Heart right ventricle (tissue), 16 donors: ENCODE measurements around the gene RUNX1. TPM values are rescaled to one million over a fixed set of nuclear protein-coding genes. Genes with fewer than 3 reads are reported as not detected.
A peak's percentile ranks its signal among the peaks of the same experiment; 100 is the strongest.

ENCODE experiments used
- ATAC-seq, 8 donors: fragments of 200-7000 bp; cut with Tn5 transposase; one replicate each; pipeline ENCODE4 v1.9.1; 2020; ENCODE audit warnings: mild to moderate bottlenecking in 8 of 8, moderate library complexity in 8 of 8, moderate number of reproducible peaks in 1 of 8
- DNase-seq, 2 donors: peaks; one replicate each; pipeline ENCODE4 v3.0.0-alpha.2; 2020
- H3K27ac ChIP-seq, 10 donors: fragments of 200-600 bp; sonication (generic) in 2 of 10; one replicate each; pipeline versions ENCODE4 v1.5.0 to v1.8.0; 2020 to 2022; ENCODE audit warnings: mild to moderate bottlenecking in 3 of 10
- H3K27me3 ChIP-seq, 7 donors: fragments of 200-600 bp; one replicate each; pipeline ENCODE4 v1.8.0; 2021 to 2022; ENCODE audit warnings: mild to moderate bottlenecking in 2 of 7
- H3K36me3 ChIP-seq, 9 donors: fragments of 200-600 bp; sonication (generic) in 1 of 9; one replicate each; pipeline versions ENCODE4 v1.5.0 to v1.8.0; 2020 to 2022; ENCODE audit warnings: mild to moderate bottlenecking in 2 of 9
- H3K4me1 ChIP-seq, 9 donors: fragments of 200-600 bp; sonication (generic) in 1 of 9; one replicate each; pipeline versions ENCODE4 v1.5.0 to v1.8.0; 2020 to 2022; ENCODE audit warnings: mild to moderate bottlenecking in 4 of 9
- H3K4me3 ChIP-seq, 10 donors: fragments of 200-600 bp; sonication (generic) in 2 of 10; one replicate each; pipeline versions ENCODE4 v1.5.0 to v1.8.0; 2020 to 2022; ENCODE audit warnings: mild to moderate bottlenecking in 7 of 10, moderate library complexity in 2 of 10
- H3K9me3 ChIP-seq, 11 donors: fragments of 200-600 bp in 10 of 11; sonication (generic) in 2 of 11; one replicate each; pipeline versions ENCODE4 v1.5.0 to v1.8.0; 2013 to 2022; ENCODE audit warnings: mild to moderate bottlenecking in 2 of 11, control low read depth in 1 of 11, moderate library complexity in 1 of 11
- WGBS, 2 donors: extraction: QIAGEN DNeasy Blood & Tissue Kit; methylation state at CpG; one replicate each; pipeline ENCODE4 v1.1.7; 2013; ENCODE audit warnings: inconsistent platforms in 1 of 2; 5-methylcytosine and 5-hydroxymethylcytosine counted together
- intact Hi-C, 10 donors: fragments of 100-400 bp; cut with DNase I; formaldehyde crosslinking; loops; one replicate each; pipeline versions ENCODE4 v1.11.1 to v1.14.2; 2022
- polyA plus RNA-seq, 2 donors: library from polyadenylated mRNA; stranded (reverse); fragments of 200-250 nt; gene quantifications; one replicate each; pipeline ENCODE4 v1.2.3, GENCODE V29; 2013
- total RNA-seq, 10 donors: library from RNA; stranded (reverse); fragmentation: NEBNext Ultra II Directional in 3 of 10; extraction: Animal tissue kit (Norgen Biotek cat#: 25700) in 3 of 10; gene quantifications; one replicate each; pipeline versions ENCODE4 v1.2.1 to v1.2.4, GENCODE V29; 2021 to 2023
- TF ChIP-seq, protein P1 (sequence below), 9 donors: fragments of 200-600 bp; sonication (generic) in 2 of 9; IDR thresholded peaks; one replicate each; pipeline versions ENCODE4 v1.5.0 to v1.8.0; 2021 to 2022; ENCODE audit warnings: antibody characterized with exemption in 9 of 9, mild to moderate bottlenecking in 5 of 9, moderate library complexity in 1 of 9
- donor health status: Arrhythmogenic right ventricular cardiomyopathy.
- donor health status: ischemic (EF 13 %, LVEDD 7.1; RV severe dilation, severe dysfunction).
- donor health status: healthy with polysubstance abuse.
- donor health status: DM: no; HTN: yes; CAD: no.
- donor health status: DM: no; HTN: no; CAD: no.
- donor health status: ischemic (EF 25% LVEDD 6.9; RV normal size, moderate dysfunction).
- donor health status: ischemic (EF 25% LVEDD 5.7; RV mildly dilated, moderate dysfunction).
- donor health status: healthy.
- donor health status: DM: yes; HTN: yes; CAD: no.
- donor health status: Ischemic cardiomyopathy.
- donor health status: ischemic (EF 35%, LVEDD 5.7; RV mildly dilated, moderate dysfunction).
- donor health status: nonischemic (EF 11% LVEDD 7.7; RV severe dilation, severe dysfunction).
- donor health status: DM: yes; HTN: yes; CAD: no.
- donor health status: PGD.
- donor health status: ischemic (EF 29% LVEDD 5.4; RV normal size, mild dysfunction).
- donor health status: nonischemic (EF 23%, LVEDD 6.1; RV moderate dilation, normal function).

RUNX1 gene
- total and polyA plus RNA-seq, 12 donors = 0.88 to 29.3 (median 3.5) TPM

GRCh38 chr21:34768326-34768725 lies 280.8 kb downstream of the RUNX1 start:
- Histone ChIP-seq H3K4me1 (no peaks in the 10 kb centered on the region), H3K4me3 (no peak overlapping the region), H3K36me3 (no peaks in the 10 kb centered on the region), H3K27me3 (no peaks in the 10 kb centered on the region), H3K9me3 (peaks cover 0 to 8% (median 0%) of the 10 kb centered on the region in 11 donors), H3K27ac (no peak overlapping the region)
- WGBS, 2 donors = 93 to 96% methylated on average over 3 of the region's 3 CpGs
- TF ChIP-seq, protein P1, sequence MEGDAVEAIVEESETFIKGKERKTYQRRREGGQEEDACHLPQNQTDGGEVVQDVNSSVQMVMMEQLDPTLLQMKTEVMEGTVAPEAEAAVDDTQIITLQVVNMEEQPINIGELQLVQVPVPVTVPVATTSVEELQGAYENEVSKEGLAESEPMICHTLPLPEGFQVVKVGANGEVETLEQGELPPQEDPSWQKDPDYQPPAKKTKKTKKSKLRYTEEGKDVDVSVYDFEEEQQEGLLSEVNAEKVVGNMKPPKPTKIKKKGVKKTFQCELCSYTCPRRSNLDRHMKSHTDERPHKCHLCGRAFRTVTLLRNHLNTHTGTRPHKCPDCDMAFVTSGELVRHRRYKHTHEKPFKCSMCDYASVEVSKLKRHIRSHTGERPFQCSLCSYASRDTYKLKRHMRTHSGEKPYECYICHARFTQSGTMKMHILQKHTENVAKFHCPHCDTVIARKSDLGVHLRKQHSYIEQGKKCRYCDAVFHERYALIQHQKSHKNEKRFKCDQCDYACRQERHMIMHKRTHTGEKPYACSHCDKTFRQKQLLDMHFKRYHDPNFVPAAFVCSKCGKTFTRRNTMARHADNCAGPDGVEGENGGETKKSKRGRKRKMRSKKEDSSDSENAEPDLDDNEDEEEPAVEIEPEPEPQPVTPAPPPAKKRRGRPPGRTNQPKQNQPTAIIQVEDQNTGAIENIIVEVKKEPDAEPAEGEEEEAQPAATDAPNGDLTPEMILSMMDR (IDR thresholded peaks at IDR 0.05) = no peak
- ATAC-seq (no peak), DNase-seq (no peak)
- intact Hi-C loops = no loop called here

DNA sequence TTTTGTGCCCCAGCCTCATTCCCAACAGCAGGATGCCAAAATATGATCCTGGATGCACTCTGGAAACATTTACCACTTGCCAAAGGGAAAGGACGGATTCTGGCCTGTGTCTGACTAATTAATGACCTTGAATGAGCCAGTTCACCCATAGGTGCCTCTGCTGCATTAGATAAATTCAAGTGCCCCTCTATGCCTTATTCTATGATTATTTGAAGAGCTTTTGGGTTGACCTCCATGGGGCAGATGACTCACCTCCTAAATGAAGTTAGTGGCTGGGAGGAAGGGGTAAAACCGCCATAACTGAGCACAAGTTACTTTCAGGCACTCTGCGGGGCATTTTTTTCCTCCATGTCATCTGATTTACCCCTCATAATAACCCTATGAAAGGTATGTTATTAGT lies 282.2 kb downstream of the RUNX1 start:
- TF ChIP-seq, protein P1 (IDR thresholded peaks at IDR 0.05) = no peak
- Histone ChIP-seq H3K27ac (no peak overlapping the region), H3K9me3 (peaks cover 0 to 8% (median 0%) of the 10 kb centered on the region in 11 donors), H3K27me3 (no peaks in the 10 kb centered on the region), H3K36me3 (no peaks in the 10 kb centered on the region), H3K4me1 (no peaks in the 10 kb centered on the region), H3K4me3 (no peak overlapping the region)
- WGBS, 2 donors = 73 to 80% methylated on average over 3 of the region's 3 CpGs
- no peak for DNase-seq
- intact Hi-C loops = no loop called here
- peak in 1 of 8 donors; percentile 35 for ATAC-seq

- H3K9me3 ChIP-seq = peaks cover 0 to 8% (median 0%) of the 10 kb centered on the region in 11 donors
- no peak for ATAC-seq
- peaks cover 0 to 5% (median 0%) of the 10 kb centered on the region in 7 donors for H3K27me3 ChIP-seq
- intact Hi-C loops = no loop called here
- TF ChIP-seq, protein P1 (IDR thresholded peaks at IDR 0.05) = no peak
- no peak for DNase-seq
- H3K4me1 ChIP-seq = no peaks in the 10 kb centered on the region
- no peaks in the 10 kb centered on the region for H3K36me3 ChIP-seq
- no peak overlapping the region for H3K27ac ChIP-seq
- 89 to 92% methylated on average over 4 of the region's 4 CpGs for WGBS, 2 donors
- H3K4me3 ChIP-seq = no peak overlapping the region
Measured at GRCh38 chr21:34765619-34766018, 283.5 kb downstream of the RUNX1 start.

DNA sequence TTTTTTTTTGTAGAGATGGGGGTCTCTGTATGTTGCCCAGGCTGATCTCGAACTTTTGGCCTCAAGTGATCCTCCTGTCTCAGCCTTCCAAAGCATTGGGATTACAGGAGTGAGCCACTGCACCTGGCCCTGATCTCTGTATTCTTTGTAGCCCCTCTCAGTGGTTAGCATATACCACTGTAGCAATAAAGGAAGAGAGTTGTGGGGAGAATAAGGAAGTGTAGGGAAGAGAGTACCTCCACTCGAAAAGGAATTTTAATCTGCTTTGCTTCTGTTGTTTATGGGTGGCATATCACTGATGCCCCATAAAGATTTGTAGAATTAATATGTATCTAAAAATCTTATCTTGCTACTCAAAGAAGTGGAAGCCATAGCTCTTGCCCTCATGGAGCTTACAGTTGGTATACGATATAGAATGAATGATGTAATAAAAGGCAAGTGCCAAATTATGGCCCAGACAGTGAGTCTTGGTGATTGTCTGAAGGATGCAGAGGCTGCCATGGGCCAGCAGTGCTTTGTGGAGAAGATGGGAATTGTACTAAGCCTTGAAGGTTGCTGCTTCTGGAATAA lies 284.3 kb downstream of the RUNX1 start:
- Histone ChIP-seq H3K9me3 (peaks cover 0 to 8% (median 0%) of the 10 kb centered on the region in 11 donors), H3K4me1 (no peaks in the 10 kb centered on the region), H3K27me3 (peaks cover 0 to 6% (median 0%) of the 10 kb centered on the region in 7 donors), H3K27ac (no peak overlapping the region), H3K36me3 (no peaks in the 10 kb centered on the region), H3K4me3 (no peak overlapping the region)
- no peak for DNase-seq
- 79 to 89% methylated on average over 3 of the region's 3 CpGs for WGBS, 2 donors
- intact Hi-C loops = no loop called here
- ATAC-seq = no peak
- TF ChIP-seq, protein P1 (IDR thresholded peaks at IDR 0.05) = no peak
